Heart left ventricle (tissue), 13 donors: Measurements from ENCODE around the gene CACNA2D3.

ENCODE experiments used
- CTCF ChIP-seq, 12 donors: fragments of 200-600 bp; sonication (generic) in 4 of 12; IDR thresholded peaks; one replicate each; pipeline versions ENCODE4 v1.5.0 to v1.8.0; 2018 to 2022; ENCODE audit warnings: antibody characterized with exemption in 12 of 12, mild to moderate bottlenecking in 5 of 12
- POLR2A ChIP-seq, 2 donors: fragments of 450-650 bp; IDR thresholded peaks; one replicate each; pipeline ENCODE4 v1.6.1; 2017; ENCODE audit warnings: antibody characterized with exemption in 2 of 2, mild to moderate bottlenecking in 2 of 2, moderate library complexity in 2 of 2
- donor health status: ischemic (EF 13 %, LVEDD 7.1; RV severe dilation, severe dysfunction).
- donor health status: DM: no; HTN: yes; CAD: no.
- donor health status: DM: no; HTN: no; CAD: no.
- donor health status: ischemic (EF 25% LVEDD 6.9; RV normal size, moderate dysfunction).
- donor health status: ischemic (EF 25% LVEDD 5.7; RV mildly dilated, moderate dysfunction).
- donor health status: ischemic (EF 35%, LVEDD 5.7; RV mildly dilated, moderate dysfunction).
- donor health status: nonischemic (EF 11% LVEDD 7.7; RV severe dilation, severe dysfunction).
- donor health status: DM: yes; HTN: yes; CAD: no.
- donor health status: PGD.
- donor health status: ischemic (EF 29% LVEDD 5.4; RV normal size, mild dysfunction).
- donor health status: nonischemic (EF 23%, LVEDD 6.1; RV moderate dilation, normal function).

- TF ChIP-seq POLR2A (IDR thresholded peaks at IDR 0.05) (no peak), CTCF (IDR thresholded peaks at IDR 0.05) (no peak)
Observed at GRCh38 chr3:54527521-54527920, 405.2 kb downstream of the CACNA2D3 start.
